Stimulated activated CD4-positive, alpha-beta T cell treated with anti-CD3 and anti-CD28 coated beads, TNF-alpha, amount 100 ng/mL, for 48 hours (primary cell): Measurements from ENCODE around the gene CORIN.
"Not testable (repeated sequence)": the region's sequence is repeated elsewhere in the genome, so short reads cannot be mapped to it uniquely, and the experiment has no call there.

ENCODE experiments used
- DNase-seq, 3 donors: peaks; one replicate each; pipeline ENCODE4 v3.0.0-alpha.2; 2020; ENCODE audit warnings: low read depth in 3 of 3

The CORIN gene

DNA sequence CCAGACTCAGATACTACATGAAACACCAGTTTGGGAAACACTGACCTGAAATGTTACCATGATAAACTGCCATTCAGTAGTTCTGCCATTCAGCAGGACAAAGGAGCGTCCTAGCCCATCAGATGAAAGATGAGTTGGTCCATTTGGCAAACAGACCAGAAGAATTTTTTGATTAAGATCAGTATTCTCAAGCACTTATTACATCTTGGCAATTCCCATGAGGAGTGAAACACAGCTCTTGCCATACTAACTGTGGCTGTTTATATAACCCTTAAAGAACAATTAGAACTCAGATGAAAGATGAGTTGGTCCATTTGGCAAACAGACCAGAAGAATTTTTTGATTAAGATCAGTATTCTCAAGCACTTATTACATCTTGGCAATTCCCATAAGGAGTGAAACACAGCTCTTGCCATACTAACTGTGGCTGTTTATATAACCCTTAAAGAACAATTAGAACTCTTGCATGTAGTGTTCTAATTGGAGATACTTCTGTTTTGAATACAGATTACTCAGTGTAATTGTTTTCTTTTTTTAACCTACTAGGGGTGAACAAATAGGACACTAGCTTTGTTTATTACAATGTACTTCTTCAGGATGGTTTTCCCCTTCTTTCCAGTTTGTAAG lies 146.0 kb downstream of the CORIN start:
- DNase-seq = not testable (repeated sequence)

GRCh38 chr4:47690611-47691010 lies 147.3 kb downstream of the CORIN start:
- DNase-seq = no peak

GRCh38 chr4:47686294-47686872 lies 151.5 kb downstream of the CORIN start:
- DNase-seq = peak; percentile 50 to 60 (median 56)

GRCh38 chr4:47675806-47676205 lies 162.1 kb downstream of the CORIN start:
- no peak for DNase-seq

GRCh38 chr4:47674144-47674543 lies 163.7 kb downstream of the CORIN start:
- DNase-seq = no peak

DNA sequence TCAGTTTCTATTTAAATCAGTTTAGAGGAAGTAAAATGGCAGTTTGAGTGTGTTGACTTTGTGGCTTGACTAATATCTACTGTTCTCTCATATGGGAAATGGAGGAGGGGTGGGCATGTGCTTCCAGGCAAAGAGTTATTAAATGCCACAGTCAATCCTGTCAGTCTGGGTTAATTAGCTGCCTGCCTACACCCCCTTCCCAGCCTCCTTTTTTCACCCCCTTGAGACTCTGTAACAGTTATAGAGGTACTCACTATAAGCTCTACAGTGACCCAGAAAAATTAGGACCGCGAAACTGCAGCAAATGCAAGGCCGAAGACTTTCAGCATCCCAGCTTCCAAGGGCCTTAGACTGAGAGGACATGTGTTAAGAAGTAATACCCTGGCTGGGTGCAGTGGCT lies 165.2 kb downstream of the CORIN start:
- DNase-seq = no peak

DNA sequence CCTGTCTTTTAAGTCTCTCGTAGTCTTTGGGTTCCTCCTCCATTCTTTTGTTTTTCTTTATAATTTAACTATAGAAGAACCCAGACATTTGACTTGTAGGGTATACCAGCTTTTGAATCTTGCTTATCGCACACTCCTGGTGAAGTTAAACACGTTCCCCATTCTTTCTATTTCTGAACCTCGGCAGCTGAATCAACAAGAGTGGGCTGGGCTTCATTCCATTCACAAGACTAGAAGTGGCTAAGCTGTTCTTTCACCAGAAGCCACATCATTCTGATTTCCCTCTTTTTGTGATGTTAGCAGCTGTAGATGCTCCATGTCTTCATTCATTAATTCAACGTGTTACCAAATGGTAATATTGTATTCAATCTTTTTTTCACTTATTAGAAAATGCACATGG lies 167.9 kb downstream of the CORIN start:
- DNase-seq = no peak

DNA sequence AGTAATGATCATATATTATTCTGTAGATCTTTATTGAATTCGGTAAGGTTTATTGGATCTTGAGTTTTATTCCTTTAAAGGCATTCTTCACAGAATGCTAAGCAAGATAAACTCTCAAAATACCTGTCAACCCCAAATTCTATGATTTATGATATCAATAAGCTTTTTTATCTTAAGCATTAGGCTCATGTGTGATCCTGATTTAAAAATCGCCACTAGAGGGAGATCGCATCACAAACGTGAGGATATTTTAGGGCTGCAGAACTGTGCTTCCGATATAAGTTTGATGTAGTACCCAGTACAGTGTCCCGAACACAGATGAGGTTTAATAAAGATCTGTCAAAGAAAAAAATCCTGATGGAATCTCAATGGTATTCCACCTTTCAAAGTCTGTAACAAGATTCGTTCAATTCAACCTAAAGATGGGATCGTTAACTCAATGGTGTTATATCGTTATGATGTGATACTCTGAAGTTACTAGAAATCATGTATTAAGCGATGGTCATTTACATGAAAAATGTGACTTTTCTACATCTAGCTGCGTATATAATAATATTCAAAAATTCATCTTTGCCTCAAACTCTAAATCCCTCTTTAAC lies 169.0 kb downstream of the CORIN start:
- no peak for DNase-seq

DNA sequence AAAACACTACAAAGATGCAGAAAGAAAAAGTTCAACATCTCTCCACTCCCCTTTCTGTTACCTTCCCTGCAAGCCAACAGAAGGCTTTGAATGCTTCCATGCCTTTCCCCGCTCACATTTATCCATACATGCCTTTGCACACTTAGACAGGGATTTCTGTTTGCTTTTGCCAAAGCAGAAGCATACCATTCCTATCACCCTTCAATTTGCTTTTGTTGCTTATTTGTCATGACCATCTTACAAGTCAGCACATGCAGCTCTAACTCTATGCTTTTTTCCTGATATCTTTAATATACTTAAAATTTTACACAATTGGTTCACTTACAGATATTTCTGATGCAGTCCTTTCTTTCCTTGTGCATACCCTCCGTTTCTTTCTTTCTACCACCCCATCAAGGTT lies 169.6 kb downstream of the CORIN start:
- DNase-seq = no peak

- no peak for DNase-seq
These were observed 170.3 kb downstream of the CORIN start for GRCh38 chr4:47667552-47667951.

DNA sequence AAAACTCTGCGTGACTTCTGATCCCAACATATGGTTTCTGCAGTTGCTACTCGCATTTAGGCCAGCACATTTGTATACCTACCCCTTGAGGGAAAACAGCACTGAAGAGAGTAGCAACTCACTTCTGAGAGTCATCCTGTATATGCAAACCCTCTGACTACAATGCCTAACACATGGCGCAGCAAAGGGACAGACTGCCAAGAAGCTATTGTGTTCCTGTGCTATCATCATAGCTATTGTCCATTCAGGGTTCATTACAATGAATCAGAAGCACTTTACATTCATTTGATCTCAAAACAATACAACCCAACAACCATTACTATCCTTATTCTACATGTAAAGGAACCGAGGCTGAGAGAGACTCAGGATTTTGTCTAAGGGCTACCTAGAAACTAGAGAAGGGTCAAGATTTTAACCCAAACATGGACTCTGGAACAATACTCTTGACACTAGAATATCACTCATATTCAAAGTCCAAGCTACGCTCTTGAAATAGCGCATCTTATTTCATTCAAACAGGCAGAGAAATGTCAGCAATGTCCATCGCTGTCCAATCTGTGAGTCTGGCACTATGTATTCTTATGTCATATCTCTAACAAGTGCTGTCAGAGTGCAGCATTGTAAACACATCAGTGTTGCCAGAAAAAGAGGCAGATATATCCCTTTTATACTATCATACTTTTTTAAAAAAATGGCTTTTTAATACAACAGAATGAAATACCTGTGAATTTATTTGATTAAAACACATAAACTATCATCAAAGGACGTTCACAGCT lies 173.6 kb downstream of the CORIN start:
- no peak for DNase-seq

GRCh38 chr4:47662975-47663374 lies 174.9 kb downstream of the CORIN start:
- DNase-seq = peak in 1 of 3 donors; percentile 36

DNA sequence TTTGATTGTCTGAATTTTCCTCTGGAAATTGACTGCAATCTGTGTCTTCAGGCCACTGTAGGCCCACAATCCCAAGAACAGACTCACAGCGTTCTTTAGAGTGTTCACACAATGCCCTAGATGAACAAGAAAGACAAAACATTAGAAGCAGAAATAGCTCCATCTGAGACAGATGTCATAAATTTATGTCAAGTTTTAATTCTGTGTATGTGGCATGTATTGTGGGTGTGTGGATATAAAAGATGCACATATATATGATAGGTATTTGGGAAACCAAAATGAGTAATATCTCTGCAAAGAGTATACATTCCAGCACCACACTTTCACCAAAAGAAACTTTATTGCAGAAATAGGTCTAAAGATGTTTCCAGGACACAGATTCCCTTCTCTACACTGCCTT lies 176.1 kb downstream of the CORIN start:
- DNase-seq = no peak

DNA sequence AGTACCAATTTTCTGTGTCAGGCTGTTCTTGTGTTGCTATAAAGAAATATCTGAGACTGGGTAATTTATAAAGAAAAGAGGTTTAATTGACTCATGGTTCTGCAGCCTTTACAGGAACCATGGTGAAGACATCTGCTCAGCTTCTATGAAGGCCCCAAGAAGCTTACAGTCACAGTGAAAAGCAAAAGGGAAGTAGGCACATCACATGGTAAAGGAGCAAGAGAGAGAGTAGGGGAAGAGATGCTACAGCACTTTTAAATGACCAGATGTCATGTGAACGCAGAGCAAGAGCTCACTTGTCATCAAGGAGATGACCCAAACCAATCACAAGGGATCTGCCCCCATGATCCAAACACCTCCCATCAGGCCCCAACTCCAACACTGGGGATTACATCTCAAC lies 178.5 kb downstream of the CORIN start:
- no peak for DNase-seq

DNA sequence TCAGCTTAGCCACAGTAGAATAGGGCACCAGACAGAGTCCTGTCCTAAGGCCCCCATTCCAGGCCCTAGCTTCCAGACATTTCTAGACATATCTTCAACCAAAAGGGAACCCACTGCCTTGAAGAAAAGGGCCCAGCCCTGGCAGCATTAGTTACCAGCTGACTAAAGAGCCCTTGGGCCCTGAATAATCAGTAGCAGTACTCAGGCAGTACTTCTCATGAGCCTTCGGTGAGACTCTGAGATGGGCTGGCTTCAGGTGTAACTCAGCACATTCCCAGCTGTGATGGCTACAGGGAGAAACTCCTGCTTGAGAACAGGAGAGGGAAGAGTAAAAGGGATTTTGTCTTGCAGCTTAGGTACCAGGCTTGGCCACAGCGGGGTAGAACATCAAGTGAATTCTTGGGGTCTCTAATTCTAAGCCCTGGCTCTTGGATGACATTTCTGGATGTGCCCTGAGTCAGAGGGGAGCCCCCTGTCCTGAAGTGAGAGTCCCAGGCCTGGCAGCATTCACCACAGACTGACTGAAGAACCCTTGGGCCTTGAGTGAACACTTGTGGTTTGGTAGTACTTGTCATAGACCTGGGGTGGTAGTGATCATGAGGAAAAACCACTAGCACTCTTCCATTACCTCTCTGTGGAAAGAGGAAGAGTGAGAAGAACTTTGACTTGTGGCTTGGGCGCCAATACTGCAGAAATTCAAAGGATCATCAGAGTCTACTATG lies 182.7 kb downstream of the CORIN start:
- DNase-seq = no peak

- DNase-seq = no peak
These were observed 185.8 kb downstream of the CORIN start for GRCh38 chr4:47652092-47652491.

- no peak for DNase-seq
These were observed 186.6 kb downstream of the CORIN start for GRCh38 chr4:47651231-47651630.

- no peak for DNase-seq
These were observed 187.2 kb downstream of the CORIN start for GRCh38 chr4:47650584-47651130.

GRCh38 chr4:47647544-47647943 lies 190.3 kb downstream of the CORIN start:
- DNase-seq = no peak

DNA sequence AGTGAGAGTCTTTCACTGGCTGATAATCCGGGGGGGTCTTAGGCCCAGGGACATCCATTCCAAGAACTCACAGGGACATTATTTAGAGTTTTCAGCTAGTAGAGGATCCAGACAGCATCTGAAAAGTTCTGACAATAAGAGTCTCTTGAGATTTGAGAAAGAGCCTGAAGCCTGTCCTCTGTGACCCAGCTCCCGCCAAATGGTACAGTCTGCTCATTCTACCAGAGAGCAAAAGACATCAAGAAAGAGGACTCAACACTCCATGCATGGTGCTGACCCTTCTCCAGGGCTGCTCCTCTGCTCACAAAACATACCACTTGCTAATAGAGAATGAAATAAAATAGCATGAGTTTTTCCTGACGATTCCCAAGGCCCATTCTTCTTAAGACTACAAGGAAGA lies 190.8 kb downstream of the CORIN start:
- no peak for DNase-seq

DNA sequence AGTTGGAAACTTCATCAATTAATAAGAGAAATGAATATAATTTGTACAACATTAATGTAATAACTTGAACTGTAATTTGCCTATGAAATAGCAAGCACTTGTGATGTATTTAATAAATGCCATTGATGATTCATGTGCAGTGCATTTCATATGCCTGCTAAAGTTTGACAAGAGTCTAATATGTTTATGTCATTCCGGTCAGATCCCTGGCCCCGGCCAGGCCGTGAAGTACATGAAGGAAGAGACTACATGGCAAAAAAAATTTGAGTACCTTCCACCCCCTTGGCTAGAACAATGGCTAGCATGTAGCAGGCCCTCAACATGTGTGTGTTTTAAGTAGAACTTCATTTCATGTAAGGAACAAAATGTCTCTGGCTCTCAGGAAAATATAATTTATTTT lies 191.5 kb downstream of the CORIN start:
- DNase-seq = no peak

DNA sequence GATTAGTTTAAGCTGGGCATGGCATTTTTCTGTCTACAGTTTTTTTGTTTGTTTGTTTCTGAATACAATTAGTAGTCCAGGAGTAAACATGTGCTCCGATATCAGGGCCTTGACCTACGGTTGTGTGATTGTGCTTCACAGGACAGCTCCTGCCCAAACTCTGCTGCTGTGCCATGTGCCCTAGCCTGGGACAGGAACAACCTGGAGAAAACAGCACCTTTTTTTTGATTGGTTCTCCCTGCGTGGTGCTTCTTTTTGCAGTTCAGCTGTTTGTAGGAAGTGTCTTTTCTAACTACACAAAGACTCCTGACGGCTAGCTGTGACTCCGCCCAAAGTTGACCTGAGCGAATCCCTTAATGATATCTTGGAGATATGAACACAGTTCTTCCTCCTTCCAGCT lies 194.0 kb downstream of the CORIN start:
- DNase-seq = no peak
